Activated B cell treated with CpG ODN at 0.5 μM for 24 hours (primary cell): Measurements from ENCODE around the gene OCA2. TPM values are rescaled to one million over a fixed set of nuclear protein-coding genes. Genes with fewer than 3 reads are reported as not detected.

Source experiments
- ATAC-seq: fragments of 200-7000 bp; cut with Tn5 transposase; one replicate; pipeline ENCODE4 v1.10.0; 2021; ENCODE audit warnings: low read depth, mild to moderate bottlenecking, moderate library complexity
- CTCF ChIA-PET: fragments of 350-600 bp; sonication (Branson Sonifier 250); formaldehyde crosslinking; loops from one replicate; lab custom pipeline; 2021; ENCODE audit warnings: antibody characterized with exemption; lab: Charles Lee
- POLR2A ChIA-PET: fragments of 350-600 bp; sonication (Branson Sonifier 250); formaldehyde crosslinking; loops from one replicate; lab custom pipeline; 2021; ENCODE audit warnings: antibody characterized with exemption; lab: Charles Lee
- DNase-seq: peaks from one replicate; pipeline ENCODE4 v3.0.0; 2022
- H3K27ac Mint-ChIP-seq: one replicate; pipeline ENCODE4 v1.8.0; 2020; ENCODE audit warnings: mixed read lengths
- H3K27me3 Mint-ChIP-seq: one replicate; pipeline ENCODE4 v1.8.0; 2021; ENCODE audit warnings: mixed read lengths
- H3K36me3 Mint-ChIP-seq: one replicate; pipeline ENCODE4 v1.8.0; 2021; ENCODE audit warnings: low read depth, mixed read lengths
- H3K4me1 Mint-ChIP-seq: one replicate; pipeline ENCODE4 v1.8.0; 2021; ENCODE audit warnings: mixed read lengths
- H3K4me3 Mint-ChIP-seq: one replicate; pipeline ENCODE4 v1.8.0; 2020; ENCODE audit warnings: mild to moderate bottlenecking, mixed read lengths
- H3K9me3 Mint-ChIP-seq: one replicate; pipeline ENCODE4 v1.8.0; 2020; ENCODE audit warnings: mixed read lengths
- intact Hi-C: fragments of 100-400 bp; cut with micrococcal nuclease; formaldehyde crosslinking; loops from one replicate; pipeline ENCODE4 v1.15.1; 2024
- total RNA-seq: library from RNA; stranded (reverse); gene quantifications from 2 replicates; pipeline ENCODE4 v1.2.3, GENCODE V29; 2022
- TF ChIP-seq, protein P1 (sequence below): fragments of 200-600 bp; IDR thresholded peaks from one replicate; pipeline ENCODE4 v1.8.0; 2022; ENCODE audit warnings: antibody characterized with exemption, mild to moderate bottlenecking

OCA2 gene
- total RNA-seq, 1 donor from 2014 or later: not detected

DNA sequence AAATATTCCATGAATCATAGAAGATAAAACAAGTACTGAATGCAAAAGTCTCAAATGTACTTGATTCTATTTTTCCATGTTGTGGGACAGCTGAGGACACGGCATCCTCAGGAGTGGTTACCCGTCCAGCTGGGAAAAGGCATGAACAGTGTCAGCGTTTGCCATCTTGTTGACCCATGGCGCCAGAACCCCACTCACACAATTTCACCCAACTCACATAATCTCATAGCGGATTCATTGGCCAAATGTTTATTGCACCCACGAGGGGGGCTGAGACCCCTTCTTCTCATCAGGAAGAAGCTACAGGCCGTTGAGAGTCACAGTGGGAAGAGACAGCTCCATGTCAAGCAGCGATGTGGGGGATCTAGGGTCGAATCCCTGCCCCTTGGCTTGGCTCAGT, 72.9 kb downstream of the OCA2 start:
- intact Hi-C loops: no loop called here
- DNase-seq (no peak), ATAC-seq (no peak)
- Mint-ChIP-seq H3K4me1 (no peaks in the 10 kb centered on the region), H3K27me3 (no peaks in the 10 kb centered on the region), H3K4me3 (no peak overlapping the region), H3K27ac (no peak overlapping the region), H3K36me3 (no peaks in the 10 kb centered on the region), H3K9me3 (no peaks in the 10 kb centered on the region)
- TF ChIP-seq, protein P1, sequence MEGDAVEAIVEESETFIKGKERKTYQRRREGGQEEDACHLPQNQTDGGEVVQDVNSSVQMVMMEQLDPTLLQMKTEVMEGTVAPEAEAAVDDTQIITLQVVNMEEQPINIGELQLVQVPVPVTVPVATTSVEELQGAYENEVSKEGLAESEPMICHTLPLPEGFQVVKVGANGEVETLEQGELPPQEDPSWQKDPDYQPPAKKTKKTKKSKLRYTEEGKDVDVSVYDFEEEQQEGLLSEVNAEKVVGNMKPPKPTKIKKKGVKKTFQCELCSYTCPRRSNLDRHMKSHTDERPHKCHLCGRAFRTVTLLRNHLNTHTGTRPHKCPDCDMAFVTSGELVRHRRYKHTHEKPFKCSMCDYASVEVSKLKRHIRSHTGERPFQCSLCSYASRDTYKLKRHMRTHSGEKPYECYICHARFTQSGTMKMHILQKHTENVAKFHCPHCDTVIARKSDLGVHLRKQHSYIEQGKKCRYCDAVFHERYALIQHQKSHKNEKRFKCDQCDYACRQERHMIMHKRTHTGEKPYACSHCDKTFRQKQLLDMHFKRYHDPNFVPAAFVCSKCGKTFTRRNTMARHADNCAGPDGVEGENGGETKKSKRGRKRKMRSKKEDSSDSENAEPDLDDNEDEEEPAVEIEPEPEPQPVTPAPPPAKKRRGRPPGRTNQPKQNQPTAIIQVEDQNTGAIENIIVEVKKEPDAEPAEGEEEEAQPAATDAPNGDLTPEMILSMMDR: no peak
- CTCF ChIA-PET: no interaction called here
- POLR2A ChIA-PET: no interaction called here

DNA sequence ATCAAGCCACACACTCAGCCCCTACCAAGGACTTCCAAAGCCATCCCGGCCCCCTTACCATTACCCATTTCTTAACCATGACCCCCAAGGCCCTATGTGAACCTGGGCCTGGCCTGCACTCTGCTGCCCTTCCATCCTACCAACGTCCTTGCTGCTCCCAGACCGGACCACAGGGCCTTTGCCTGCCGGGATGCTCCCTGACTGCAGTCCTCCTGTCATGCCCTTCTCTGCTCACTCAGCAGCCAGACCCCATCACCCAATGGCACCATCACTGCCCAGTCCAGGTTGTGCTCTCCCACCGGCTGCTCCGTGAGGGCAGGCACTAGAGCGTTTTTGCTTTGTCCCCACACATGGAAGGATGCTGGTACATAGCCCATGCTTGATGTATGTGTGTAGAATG, 73.7 kb downstream of the OCA2 start:
- DNase-seq (no peak), ATAC-seq (no peak)
- POLR2A ChIA-PET: no interaction called here
- intact Hi-C loops: no loop called here
- Mint-ChIP-seq H3K27ac (no peak overlapping the region), H3K9me3 (no peaks in the 10 kb centered on the region), H3K4me1 (no peaks in the 10 kb centered on the region), H3K36me3 (no peaks in the 10 kb centered on the region), H3K27me3 (no peaks in the 10 kb centered on the region), H3K4me3 (no peak overlapping the region)
- TF ChIP-seq, protein P1: no peak
- CTCF ChIA-PET: no interaction called here

DNA sequence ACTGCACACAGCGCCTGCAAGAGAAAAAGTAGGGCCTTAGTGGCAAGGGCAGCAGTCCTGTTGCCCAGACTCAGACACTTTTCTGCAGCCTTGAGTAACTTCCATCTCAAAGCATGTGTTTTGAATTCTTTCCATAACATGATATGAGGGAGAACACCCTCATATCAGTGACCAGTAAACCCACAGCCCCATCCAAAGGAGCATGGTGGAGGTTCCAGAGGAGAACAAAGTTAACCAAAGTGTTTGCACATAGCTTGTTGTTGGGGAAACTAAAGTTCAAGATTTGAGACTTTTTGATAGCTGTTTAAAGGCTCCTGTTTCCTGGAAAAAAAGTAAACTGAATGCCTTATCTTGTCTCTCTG, 74.2 kb downstream of the OCA2 start:
- Mint-ChIP-seq H3K4me3 (no peak overlapping the region), H3K27me3 (no peaks in the 10 kb centered on the region), H3K36me3 (no peaks in the 10 kb centered on the region), H3K9me3 (no peaks in the 10 kb centered on the region), H3K4me1 (no peaks in the 10 kb centered on the region), H3K27ac (no peak overlapping the region)
- intact Hi-C loops: no loop called here
- TF ChIP-seq, protein P1: no peak
- no peak for ATAC-seq
- ChIA-PET POLR2A (no interaction called here), CTCF (no interaction called here)
- DNase-seq: no peak

DNA sequence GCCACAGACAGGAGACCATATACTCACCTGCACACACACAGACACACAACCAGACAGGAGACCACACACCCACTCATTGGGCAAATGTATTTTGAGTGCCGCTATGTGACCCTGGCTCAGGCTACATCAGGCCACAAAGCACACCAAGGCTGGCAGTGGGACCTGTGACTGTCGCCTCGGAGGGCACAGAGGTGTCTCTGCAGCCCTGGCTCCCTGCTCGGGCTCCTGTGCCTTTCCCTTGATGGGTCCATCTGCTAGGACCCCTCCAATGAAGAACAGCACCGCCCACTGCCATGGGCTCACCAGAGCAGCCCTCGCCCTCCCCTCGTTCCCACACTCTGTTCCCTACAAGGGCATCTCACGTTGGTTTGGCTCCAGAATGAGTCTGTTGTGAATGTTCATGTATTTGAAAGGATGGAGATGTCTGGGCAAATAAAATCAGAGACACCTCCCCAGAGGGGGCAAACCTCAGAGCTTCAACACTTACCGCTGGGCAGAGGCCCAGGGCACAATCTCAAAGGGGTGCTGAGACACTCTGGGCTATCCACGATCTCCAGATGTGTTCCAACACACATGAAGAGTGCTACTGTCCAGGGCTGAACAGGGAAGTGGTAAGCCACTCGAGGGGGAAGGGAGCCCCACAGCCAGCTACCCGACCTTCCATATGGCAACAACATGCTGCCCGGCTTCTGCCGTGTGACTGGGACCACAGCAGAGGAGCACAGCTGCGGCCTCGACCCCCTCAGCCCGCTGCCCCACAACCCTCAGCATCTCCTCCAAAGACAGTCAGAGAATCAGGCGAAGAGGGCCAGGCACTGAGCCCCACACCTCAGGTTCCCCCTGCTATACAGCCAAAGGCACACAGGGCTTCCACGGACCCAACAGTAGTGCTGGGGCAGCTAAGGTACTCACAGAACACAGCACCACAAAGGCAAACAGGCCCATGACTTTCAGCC, 74.9 kb downstream of the OCA2 start:
- intact Hi-C loops: no loop called here
- ATAC-seq (no peak), DNase-seq (no peak)
- no peak overlapping the region for H3K27ac Mint-ChIP-seq
- H3K4me3 Mint-ChIP-seq: no peak overlapping the region
- H3K9me3 Mint-ChIP-seq: no peaks in the 10 kb centered on the region
- POLR2A ChIA-PET: no interaction called here
- no peaks in the 10 kb centered on the region for H3K4me1 Mint-ChIP-seq
- H3K36me3 Mint-ChIP-seq: no peaks in the 10 kb centered on the region
- TF ChIP-seq, protein P1: no peak
- CTCF ChIA-PET: no interaction called here
- no peaks in the 10 kb centered on the region for H3K27me3 Mint-ChIP-seq

DNA sequence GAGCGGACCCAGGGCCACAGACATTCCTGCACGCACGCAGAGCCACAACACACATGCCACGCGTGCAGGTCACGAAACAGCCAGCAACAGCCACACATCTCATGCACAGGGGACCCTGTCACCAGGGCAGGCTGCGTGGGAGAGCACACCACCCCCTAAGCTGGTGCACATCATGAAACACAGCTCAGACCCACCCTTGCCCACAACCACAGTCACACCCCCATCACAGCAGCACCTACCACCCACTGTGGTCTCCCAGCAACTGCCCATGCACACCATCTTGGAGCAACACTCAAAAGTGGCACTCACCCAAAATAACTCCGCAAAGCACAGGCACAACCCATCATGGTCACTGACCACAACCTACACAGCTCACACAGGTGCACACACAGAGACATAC, 75.7 kb downstream of the OCA2 start:
- ChIA-PET POLR2A (no interaction called here), CTCF (no interaction called here)
- H3K27ac Mint-ChIP-seq: no peak overlapping the region
- no peak overlapping the region for H3K4me3 Mint-ChIP-seq
- intact Hi-C loops: no loop called here
- ATAC-seq (no peak), DNase-seq (no peak)
- H3K27me3 Mint-ChIP-seq: no peaks in the 10 kb centered on the region
- no peaks in the 10 kb centered on the region for H3K9me3 Mint-ChIP-seq
- no peaks in the 10 kb centered on the region for H3K4me1 Mint-ChIP-seq
- TF ChIP-seq, protein P1: no peak
- H3K36me3 Mint-ChIP-seq: no peaks in the 10 kb centered on the region
